DMS114 treated with DMSO at 0.1 percent for 48 hours (cell line): ENCODE results near the gene TFCP2L1.
"Not testable (repeated sequence)": the region's sequence is repeated elsewhere in the genome, so short reads cannot be mapped to it uniquely, and the experiment has no call there.

ENCODE experiments used
- DNase-seq: peaks from one replicate; lab custom pipeline; 2025; ENCODE audit not compliant: unreplicated experiment; lab: John Stamatoyannopoulos, UW

Gene TFCP2L1

GRCh38 chr2:121284463-121285449 is at the start of gene TFCP2L1:
Gene TFCP2L1 (minus strand): TSS chr2:121285202. CDS start chr2:121285109, 93 bp downstream.
- no peak for DNase-seq

GRCh38 chr2:121333834-121334558 is 49.0 kb upstream of the TFCP2L1 start:
- no peak for DNase-seq

GRCh38 chr2:121333231-121333630 is 48.2 kb upstream of the TFCP2L1 start:
- no peak for DNase-seq

DNA sequence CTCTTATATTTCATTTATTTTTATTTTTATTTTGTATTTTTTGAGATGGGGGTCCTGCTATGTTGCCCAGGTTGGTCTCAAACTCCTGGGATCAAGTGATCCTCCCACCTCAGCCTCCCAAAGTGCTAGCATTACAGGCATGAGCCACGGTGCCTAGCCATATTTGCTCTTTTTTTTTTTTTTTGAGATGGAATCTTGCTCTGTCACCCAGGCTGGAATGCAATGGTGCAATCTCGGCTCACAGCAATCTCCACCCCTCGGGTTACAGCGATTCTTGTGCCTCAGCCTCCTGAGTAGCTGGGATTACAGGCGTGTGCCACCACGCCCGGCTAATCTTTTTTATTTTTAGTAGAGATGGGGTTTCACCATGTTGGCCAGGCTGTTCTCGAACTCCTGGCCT is 46.3 kb upstream of the TFCP2L1 start:
- not testable (repeated sequence) for DNase-seq

DNA sequence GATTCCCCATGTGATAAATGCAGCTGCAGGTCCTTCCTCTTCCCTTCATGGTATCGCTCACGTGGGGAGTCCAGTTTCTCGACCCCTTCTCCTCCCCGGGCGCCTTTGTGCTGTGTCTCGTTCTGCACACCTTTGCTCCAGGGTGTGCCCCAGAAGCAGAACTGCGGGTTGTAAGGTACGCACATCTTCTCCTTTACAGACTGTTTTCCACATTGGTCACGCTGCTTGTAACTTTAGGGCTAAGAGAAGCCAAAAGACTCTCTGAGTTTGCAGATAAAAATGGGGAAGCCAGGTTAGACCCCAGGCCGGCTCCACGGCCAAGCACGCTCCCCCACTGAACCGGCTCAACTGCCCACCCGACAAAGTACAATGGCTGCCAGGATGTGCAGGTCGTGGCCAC is 45.9 kb upstream of the TFCP2L1 start:
- no peak for DNase-seq

- DNase-seq, result no peak
These were observed 44.8 kb upstream of the TFCP2L1 start for GRCh38 chr2:121329786-121330185.

GRCh38 chr2:121326628-121327027 is 41.6 kb upstream of the TFCP2L1 start:
- DNase-seq, result no peak

DNA sequence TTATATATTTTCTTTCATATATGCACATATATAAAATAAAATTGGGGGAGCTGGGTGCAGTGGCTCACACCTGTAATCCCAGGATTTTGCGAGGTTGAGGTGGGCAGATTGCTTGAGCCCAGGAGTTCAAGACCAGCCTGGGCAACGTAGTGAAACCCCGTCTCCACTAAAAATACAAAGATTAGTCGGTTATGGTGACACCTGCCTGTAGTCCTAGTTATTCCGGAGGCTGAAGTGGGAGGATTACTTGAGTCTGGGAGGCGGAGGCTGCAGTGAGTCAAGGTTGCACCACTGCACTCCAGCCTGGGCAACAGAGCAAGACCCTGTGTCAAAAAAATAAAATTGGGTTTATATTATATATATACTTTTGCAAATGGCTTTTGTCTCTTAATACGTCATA is 39.6 kb upstream of the TFCP2L1 start:
- no peak for DNase-seq

- DNase-seq, result no peak
These were observed 36.5 kb upstream of the TFCP2L1 start for GRCh38 chr2:121321476-121321875.

DNA sequence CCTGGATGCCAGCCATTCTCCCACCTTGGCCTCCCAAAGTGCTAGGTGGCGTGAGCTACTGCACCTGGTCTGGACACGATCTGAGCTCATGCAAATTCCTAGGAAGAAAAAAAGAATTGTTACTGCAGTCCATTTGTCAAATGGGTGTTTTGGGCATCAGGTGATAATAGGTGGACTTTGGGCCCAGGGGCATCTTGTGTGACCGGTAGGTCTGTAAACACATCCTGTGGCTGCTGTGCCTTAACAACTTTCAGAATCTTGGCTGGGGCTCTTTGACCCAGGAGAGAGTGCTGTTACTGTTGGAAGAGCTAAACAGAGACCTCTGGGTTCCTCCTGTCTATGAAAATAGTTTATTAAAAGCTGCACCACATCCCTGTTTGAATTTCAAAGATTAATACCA is 34.9 kb upstream of the TFCP2L1 start:
- DNase-seq, result no peak

DNA sequence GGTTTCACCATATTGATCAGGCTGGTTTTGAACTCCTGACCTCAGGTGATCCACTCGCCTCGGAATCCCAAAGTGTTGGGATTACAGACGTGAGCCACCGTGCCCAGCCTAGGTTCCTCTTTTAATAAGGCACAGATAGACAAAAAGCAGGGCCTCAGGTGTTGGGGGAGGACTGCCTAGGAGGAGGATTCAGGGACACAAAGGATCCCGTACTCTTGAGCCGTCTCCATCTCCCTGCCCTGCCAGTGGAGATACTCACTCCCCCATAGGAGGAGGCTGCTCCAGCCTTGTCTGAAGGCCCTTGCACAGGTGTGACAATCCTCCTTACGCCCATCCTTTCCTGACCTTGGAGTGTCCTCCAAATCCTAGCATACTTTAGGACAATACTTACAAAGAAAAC is 32.0 kb upstream of the TFCP2L1 start:
- no peak for DNase-seq

DNA sequence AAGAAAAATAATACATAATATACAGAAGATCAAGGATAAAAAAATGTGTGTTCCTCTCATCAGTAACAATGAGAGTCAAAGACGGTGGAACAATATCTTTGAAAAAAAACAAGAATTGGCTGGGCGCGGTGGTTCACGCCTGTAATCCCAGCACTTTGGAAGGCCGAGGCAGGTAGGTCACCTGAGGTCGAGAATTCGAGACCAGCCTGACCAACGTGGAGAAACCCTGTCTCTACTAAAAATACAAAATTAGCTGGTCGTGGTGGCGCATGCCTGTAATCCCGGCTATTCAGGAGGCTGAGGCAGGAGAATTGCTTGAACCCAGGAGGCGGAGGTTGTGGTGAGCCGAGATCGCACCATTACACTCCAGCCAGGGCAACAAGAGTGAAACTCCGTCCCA is 28.7 kb upstream of the TFCP2L1 start:
- DNase-seq, result not testable (repeated sequence)

GRCh38 chr2:121309801-121310200 is 24.8 kb upstream of the TFCP2L1 start:
- DNase-seq, result no peak

- DNase-seq, result no peak
These were observed 24.3 kb upstream of the TFCP2L1 start for GRCh38 chr2:121309323-121309722.

DNA sequence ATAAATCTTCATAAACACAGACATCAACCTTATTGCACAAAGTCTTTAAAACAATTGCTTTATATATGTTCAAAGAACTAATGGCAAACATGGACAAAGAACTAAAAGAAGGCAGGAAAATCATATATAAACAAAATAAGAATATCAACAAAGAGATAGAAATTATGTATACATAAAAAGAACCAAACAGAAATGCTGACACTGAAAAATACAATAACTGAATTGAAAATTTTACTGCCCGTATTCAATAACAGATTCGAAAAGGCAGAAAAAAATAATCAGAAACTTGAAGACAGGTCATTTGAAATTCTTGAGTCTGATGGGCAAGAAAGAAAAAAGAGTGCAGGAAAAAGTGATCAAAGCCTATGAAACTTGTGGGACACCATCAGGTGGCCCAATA is 22.0 kb upstream of the TFCP2L1 start:
- DNase-seq, result no peak

GRCh38 chr2:121304941-121305340 is 19.9 kb upstream of the TFCP2L1 start:
- DNase-seq, result no peak

DNA sequence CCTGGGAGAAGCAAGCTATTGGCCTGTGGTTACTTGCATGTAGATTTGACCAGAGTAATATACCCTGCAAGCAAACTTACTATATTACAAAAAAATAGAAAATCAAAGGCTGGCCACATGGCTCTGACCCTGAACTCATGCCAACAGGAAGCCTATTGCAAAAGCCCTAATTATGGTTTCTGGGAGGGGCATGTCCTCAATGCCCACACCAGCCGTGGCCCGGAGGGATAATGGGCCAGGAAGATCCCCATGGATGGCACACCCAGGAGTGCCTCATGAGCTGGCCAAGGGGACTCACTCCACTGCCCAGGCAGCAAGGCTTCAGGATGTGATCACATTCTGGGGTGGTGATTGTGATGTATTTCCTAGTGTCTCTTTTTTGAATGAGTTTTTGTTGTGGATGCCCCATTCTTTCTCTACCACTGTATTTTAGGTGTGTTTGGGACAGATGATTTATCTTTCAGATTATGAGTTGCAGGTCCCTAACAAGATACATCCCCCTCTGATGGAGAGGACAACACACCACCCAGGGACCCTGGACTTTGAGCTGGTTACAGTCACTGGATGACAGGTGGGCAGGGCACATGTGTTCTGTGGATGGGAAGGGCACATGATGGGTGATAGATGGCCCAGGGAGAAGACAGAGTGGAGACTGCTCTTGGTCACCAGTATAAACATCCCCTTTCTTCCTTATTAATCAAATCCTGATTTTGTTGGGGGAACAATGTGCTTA is 18.7 kb upstream of the TFCP2L1 start:
- DNase-seq, result no peak

GRCh38 chr2:121301190-121301589 is 16.2 kb upstream of the TFCP2L1 start:
- DNase-seq, result not testable (repeated sequence)

DNA sequence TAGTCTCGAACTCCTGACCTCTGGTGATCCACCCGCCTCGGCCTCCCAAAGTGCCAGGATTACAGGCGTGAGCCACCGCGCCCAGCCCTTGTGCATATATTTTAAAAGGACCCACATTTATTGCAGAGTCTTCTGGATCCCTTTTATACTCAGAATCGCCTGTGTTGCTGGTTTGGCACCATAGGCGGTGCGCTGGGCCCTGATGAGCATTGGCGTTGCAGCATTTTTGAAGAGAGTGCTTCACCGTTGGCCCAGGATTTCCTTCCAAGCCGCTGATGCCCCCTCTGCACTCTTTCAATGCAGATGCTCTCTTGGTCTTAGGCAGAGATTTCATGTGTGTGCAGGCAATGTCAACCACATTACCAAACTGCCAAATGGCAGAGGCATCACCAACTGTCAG is 13.5 kb upstream of the TFCP2L1 start:
- no peak for DNase-seq

- DNase-seq, result not testable (repeated sequence)
These were observed 12.9 kb upstream of the TFCP2L1 start for GRCh38 chr2:121297866-121298265.

DNA sequence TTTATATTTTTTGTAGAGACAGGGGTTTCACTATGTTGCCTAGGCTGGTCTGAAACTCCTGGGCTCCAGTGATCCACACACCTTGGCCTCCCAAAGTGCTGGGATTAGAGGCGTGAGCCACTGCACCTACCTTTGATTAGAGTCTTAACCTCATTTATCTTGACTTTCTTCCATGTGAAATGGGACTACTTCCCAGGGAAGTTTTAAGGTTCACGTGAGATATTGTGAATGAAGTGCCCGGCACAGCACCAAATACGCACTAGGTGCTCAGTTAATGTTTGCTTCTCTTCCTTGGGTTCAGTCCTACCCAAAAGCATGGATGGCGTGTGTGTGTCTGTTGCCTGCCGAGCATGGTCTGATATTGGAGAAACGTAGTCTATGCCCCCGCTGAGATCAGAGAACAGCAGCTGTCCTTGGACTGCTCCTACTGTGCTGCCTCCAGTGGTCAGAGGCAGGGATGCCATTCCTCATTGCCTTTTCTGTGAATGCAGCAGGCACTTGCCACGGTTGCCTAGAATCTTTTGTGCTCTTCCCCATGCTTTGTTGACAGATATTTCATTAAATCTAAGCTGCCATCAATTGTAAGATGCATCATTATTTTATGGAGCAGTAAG is 12.3 kb upstream of the TFCP2L1 start:
- peak; percentile 13 for DNase-seq
